Endothelial cell of umbilical vein (primary cell): ENCODE measurements around the gene FMN1. TPM values are rescaled to one million over a fixed set of nuclear protein-coding genes. Genes with fewer than 3 reads are reported as not detected.

Source experiments
- BruUV-seq: library from RNA; stranded (reverse); fragments of 400-500 nt; replicated peaks from 2 replicates; lab custom pipeline; 2021; lab: Mats Ljungman, UMichigan
- CTCF ChIA-PET: fragments of 300-600, 350-600 bp; sonication (Branson Sonifier 250); formaldehyde crosslinking; loops from one replicate; lab custom pipeline; 2021; ENCODE audit warnings: antibody characterized with exemption, inconsistent platforms; lab: Charles Lee
- POLR2A ChIA-PET: fragments of 300-600, 350-600 bp; sonication (Branson Sonifier 250); formaldehyde crosslinking; loops from one replicate; lab custom pipeline; 2021; ENCODE audit warnings: antibody characterized with exemption, inconsistent platforms; lab: Charles Lee
- DNase-seq: peaks from one replicate; pipeline ENCODE4 v3.0.0-alpha.2; 2011; ENCODE audit warnings: low read depth, low spot score
- FAIRE-seq: peaks from 2 replicates; lab custom pipeline; 2011; peaks lifted over from hg19 to GRCh38; lab: Jason Lieb, UNC
- H2AFZ ChIP-seq: 2 replicates; pipeline ENCODE4 v1.6.0; 2012; ENCODE audit warnings: low read depth, low read length, control low read depth, inconsistent platforms
- H3K27ac ChIP-seq: 2 replicates; pipeline ENCODE4 v1.5.1; 2011; ENCODE audit warnings: low read depth, mild to moderate bottlenecking, control low read depth, low read length, moderate library complexity; ENCODE audit not compliant: insufficient read depth
- H3K27me3 ChIP-seq, 2 experiments: 2 replicates each; pipeline versions ENCODE4 v1.6.0 to v1.6.1; 2011; ENCODE audit warnings: low read length in 2 of 2, mixed read lengths in 1 of 2; ENCODE audit not compliant: control insufficient read depth in 2 of 2, insufficient read depth in 2 of 2
- H3K36me3 ChIP-seq, 2 experiments: 2 replicates in 1 of 2; 3 replicates in 1 of 2; pipeline ENCODE4 v1.5.1; 2011; ENCODE audit warnings: low read length in 2 of 2, mild to moderate bottlenecking in 1 of 2, moderate library complexity in 1 of 2; ENCODE audit not compliant: control insufficient read depth in 2 of 2, insufficient read depth in 2 of 2; ENCODE audit errors: extremely low read depth in 1 of 2
- H3K4me1 ChIP-seq: 3 replicates; pipeline ENCODE4 v1.5.1; 2011; ENCODE audit warnings: mild to moderate bottlenecking, low read length; ENCODE audit not compliant: control insufficient read depth, insufficient read depth; ENCODE audit errors: extremely low read depth
- H3K4me2 ChIP-seq: 2 replicates; pipeline ENCODE4 v1.6.1; 2011; ENCODE audit warnings: low read length, control low read depth, mixed read lengths; ENCODE audit not compliant: insufficient read depth
- H3K4me3 ChIP-seq, 3 experiments: fragments of 200-600 bp in 1 of 3; sonication (generic), shearing (Covaris generic) in 1 of 3; replicated peaks in 1 of 3; 2 replicates each; pipeline ENCODE4 v1.5.1; 2011 to 2016; ENCODE audit warnings: control low read depth in 3 of 3, low read length in 3 of 3, mild to moderate bottlenecking in 2 of 3, inconsistent platforms in 1 of 3, low read depth in 1 of 3, moderate library complexity in 1 of 3; ENCODE audit not compliant: insufficient read depth in 1 of 3
- H3K79me2 ChIP-seq: 2 replicates; pipeline ENCODE4 v1.6.0; 2012; ENCODE audit warnings: low read length, inconsistent platforms; ENCODE audit not compliant: control insufficient read depth, insufficient read depth
- H3K9ac ChIP-seq: replicated peaks from 2 replicates; pipeline ENCODE3; 2011; ENCODE audit warnings: low read length, control low read depth; ENCODE audit not compliant: insufficient read depth; ENCODE audit errors: extremely low read depth
- H3K9me1 ChIP-seq: replicated peaks from 3 replicates; pipeline ENCODE4 v1.6.0; 2011; ENCODE audit warnings: mild to moderate bottlenecking, low read length; ENCODE audit not compliant: control insufficient read depth, insufficient read depth; ENCODE audit errors: extremely low read depth
- H3K9me3 ChIP-seq: replicated peaks from 2 replicates; pipeline ENCODE4 v1.5.1; 2012; ENCODE audit warnings: low read length, inconsistent platforms; ENCODE audit not compliant: control insufficient read depth, insufficient read depth
- H4K20me1 ChIP-seq: replicated peaks from 2 replicates; pipeline ENCODE3; 2011; ENCODE audit warnings: mild to moderate bottlenecking, low read length; ENCODE audit not compliant: control insufficient read depth, insufficient read depth; ENCODE audit errors: extremely low read depth
- EZH2 ChIP-seq: IDR thresholded peaks from 2 replicates; pipeline ENCODE4 v1.6.1; 2012; ENCODE audit warnings: borderline replicate concordance, low read depth, mild to moderate bottlenecking, moderate library complexity, low read length, inconsistent platforms; ENCODE audit not compliant: severe bottlenecking
- FOS ChIP-seq: IDR thresholded peaks from 2 replicates; pipeline ENCODE4 v1.6.1; 2011; ENCODE audit warnings: mild to moderate bottlenecking, low read length, moderate library complexity, borderline replicate concordance; ENCODE audit not compliant: insufficient read depth
- GATA2 ChIP-seq: IDR thresholded peaks from 2 replicates; pipeline ENCODE4 v1.7.0; 2011; ENCODE audit warnings: low read depth, mild to moderate bottlenecking, moderate library complexity, mixed read lengths, low read length; ENCODE audit not compliant: insufficient read length, insufficient read depth
- JUN ChIP-seq: IDR thresholded peaks from 2 replicates; pipeline ENCODE4 v1.6.1; 2011; ENCODE audit warnings: borderline replicate concordance, low read depth; ENCODE audit not compliant: insufficient read length, insufficient read depth
- MAX ChIP-seq: IDR thresholded peaks from 2 replicates; pipeline ENCODE4 v1.6.1; 2011; ENCODE audit not compliant: insufficient read depth, insufficient read length
- MYC ChIP-seq: IDR thresholded peaks from one replicate; pipeline ENCODE4 v1.6.1; 2011; ENCODE audit warnings: mild to moderate bottlenecking, low read depth, low read length
- POLR2AphosphoS5 ChIP-seq: IDR thresholded peaks from 2 replicates; pipeline ENCODE4 v1.6.1; 2012; ENCODE audit warnings: low read depth, mild to moderate bottlenecking, control low read depth, low read length, moderate library complexity; ENCODE audit not compliant: insufficient read depth
- dilution Hi-C: fragments of 300-500 bp; cut with MboI; formaldehyde crosslinking; loops from one replicate; pipeline ENCODE4 v1.15.0; 2019; ENCODE audit warnings: low sequenced_read_pairs; ENCODE audit not compliant: extremely low pct_ligation_motif_present
- intact Hi-C: fragments of 100-400 bp; cut with micrococcal nuclease; formaldehyde crosslinking; loops from one replicate; pipeline ENCODE4 v1.10.0; 2022
- polyA plus RNA-seq, 4 experiments: library from polyadenylated mRNA; depleted of rRNA in 3 of 4; stranded (reverse) in 3 of 4; unstranded in 1 of 4; fragments of >200 nt; gene quantifications; 2 replicates each; pipeline versions ENCODE4 v1.2.1 to v1.2.3, GENCODE V29; 2011 to 2012; ENCODE audit warnings: missing spikeins in 1 of 4
- total RNA-seq: library from RNA; stranded (reverse); gene quantifications from 2 replicates; pipeline ENCODE4 v1.2.3, GENCODE V29; 2021
- TF ChIP-seq, protein P1 (sequence below), 2 donors: IDR thresholded peaks; 1 replicate in 1 of 2; 2 replicates in 1 of 2; pipeline ENCODE4 v1.5.1; 2011; ENCODE audit warnings: low read length in 2 of 2, mild to moderate bottlenecking in 2 of 2, moderate library complexity in 2 of 2, control low read depth in 1 of 2, inconsistent platforms in 1 of 2, low read depth in 1 of 2; ENCODE audit not compliant: insufficient read depth in 1 of 2; ENCODE audit errors: extremely low read depth in 1 of 2

The FMN1 gene
- total and polyA plus RNA-seq, 2 donors (not counting 3 experiments of a cell fraction or from before 2014, with no cell fraction given), result 0.01 to 0.29 TPM

DNA sequence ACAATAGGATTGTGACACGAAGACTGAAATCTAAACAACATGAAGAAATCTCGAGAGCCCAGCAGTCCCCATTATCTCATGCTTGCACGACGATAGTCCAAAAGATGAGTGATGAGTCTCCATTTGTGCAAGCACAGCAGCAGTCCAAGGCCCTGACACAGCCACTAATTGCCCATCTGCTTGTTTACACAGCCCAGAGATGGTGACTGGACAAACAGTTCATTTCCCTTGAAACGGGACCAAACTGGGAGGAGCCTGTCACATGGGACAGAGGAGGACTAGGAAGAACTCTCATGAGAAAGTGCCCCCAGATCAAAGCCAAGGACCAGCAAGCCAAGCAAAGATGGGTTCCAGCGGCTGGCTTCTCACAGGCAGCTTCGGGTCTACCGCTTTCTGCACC lies 355.7 kb downstream of the FMN1 start:
- no peaks in the 10 kb centered on the region for H3K9me3 ChIP-seq
- no peaks in the 10 kb centered on the region for H3K9me1 ChIP-seq
- no peak overlapping the region for H3K9ac ChIP-seq
- H3K4me1 ChIP-seq, result peaks cover 14% of the 10 kb centered on the region
- no peak overlapping the region for H3K27ac ChIP-seq
- H3K79me2 ChIP-seq, result no peaks in the 10 kb centered on the region
- TF ChIP-seq POLR2AphosphoS5, result peak; percentile 61
- peak; percentile 15 for TF ChIP-seq JUN
- peak; percentile 68 for TF ChIP-seq FOS
- TF ChIP-seq MYC, result no peak
- no peak for TF ChIP-seq MAX
- TF ChIP-seq, protein P1, sequence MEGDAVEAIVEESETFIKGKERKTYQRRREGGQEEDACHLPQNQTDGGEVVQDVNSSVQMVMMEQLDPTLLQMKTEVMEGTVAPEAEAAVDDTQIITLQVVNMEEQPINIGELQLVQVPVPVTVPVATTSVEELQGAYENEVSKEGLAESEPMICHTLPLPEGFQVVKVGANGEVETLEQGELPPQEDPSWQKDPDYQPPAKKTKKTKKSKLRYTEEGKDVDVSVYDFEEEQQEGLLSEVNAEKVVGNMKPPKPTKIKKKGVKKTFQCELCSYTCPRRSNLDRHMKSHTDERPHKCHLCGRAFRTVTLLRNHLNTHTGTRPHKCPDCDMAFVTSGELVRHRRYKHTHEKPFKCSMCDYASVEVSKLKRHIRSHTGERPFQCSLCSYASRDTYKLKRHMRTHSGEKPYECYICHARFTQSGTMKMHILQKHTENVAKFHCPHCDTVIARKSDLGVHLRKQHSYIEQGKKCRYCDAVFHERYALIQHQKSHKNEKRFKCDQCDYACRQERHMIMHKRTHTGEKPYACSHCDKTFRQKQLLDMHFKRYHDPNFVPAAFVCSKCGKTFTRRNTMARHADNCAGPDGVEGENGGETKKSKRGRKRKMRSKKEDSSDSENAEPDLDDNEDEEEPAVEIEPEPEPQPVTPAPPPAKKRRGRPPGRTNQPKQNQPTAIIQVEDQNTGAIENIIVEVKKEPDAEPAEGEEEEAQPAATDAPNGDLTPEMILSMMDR (IDR thresholded peaks at IDR 0.05; ENCODE audit: extremely low read depth in 1 of 2, insufficient read depth in 1 of 2, low read depth in 1 of 2, low read length in 2 of 2), result no peak
- no peak for TF ChIP-seq EZH2
- TF ChIP-seq GATA2, result no peak
- H2AFZ ChIP-seq, result peak overlapping the region; percentile 9
- peak; percentile 57 for DNase-seq
- ChIA-PET CTCF (interaction anchor here (1.0 to 3.8 kb wide), 6 partner anchors 47 to 176 kb away, joined by 3 to 35 read pairs (median 8); no protein-coding TSS in a partner anchor), POLR2A (no interaction called here)
- H4K20me1 ChIP-seq, result no peaks in the 10 kb centered on the region
- dilution Hi-C loops (no loop called here), intact Hi-C loops (loop anchor here (1.0 kb wide), 1 partner anchor 177 kb away; no protein-coding TSS in a partner anchor)
- FAIRE-seq, result peak; percentile 71
- no TSS peak for BruUV-seq
- no peaks in the 10 kb centered on the region for H3K27me3 ChIP-seq
- no peaks in the 10 kb centered on the region for H3K36me3 ChIP-seq
- H3K4me3 ChIP-seq, result no peak overlapping the region
- no peak overlapping the region for H3K4me2 ChIP-seq
